Measurements from ENCODE around the gene CD274. TPM values are rescaled to one million over a fixed set of nuclear protein-coding genes. Genes with fewer than 3 reads are reported as not detected.

The CD274 gene
- total and polyA plus RNA-seq, 5 donors from 2014 or later = 0.72 to 7.0 (median 1.6) TPM

DNA sequence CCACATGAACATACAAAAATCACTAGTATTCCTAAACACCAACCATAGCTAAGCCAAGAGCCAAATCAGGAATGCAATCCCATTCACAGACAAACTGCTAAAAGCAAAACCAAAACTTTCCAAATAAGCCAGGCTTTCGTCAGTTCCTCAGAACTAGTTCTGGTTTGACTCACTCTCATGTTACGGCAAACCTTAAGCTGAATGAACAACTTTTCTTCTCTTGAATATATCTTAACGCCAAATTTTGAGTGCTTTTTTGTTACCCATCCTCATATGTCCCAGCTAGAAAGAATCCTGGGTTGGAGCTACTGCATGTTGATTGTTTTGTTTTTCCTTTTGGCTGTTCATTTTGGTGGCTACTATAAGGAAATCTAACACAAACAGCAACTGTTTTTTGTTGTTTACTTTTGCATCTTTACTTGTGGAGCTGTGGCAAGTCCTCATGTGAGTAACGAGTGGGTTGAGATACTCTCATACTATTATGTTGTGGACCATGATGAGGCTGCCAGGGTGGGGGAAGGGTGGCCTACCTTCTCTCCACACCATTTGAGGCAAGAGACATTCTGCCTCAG lies 60.1 kb downstream of the CD274 start, which contains the start of gene PDCD1LG2:
TSS of gene PDCD1LG2 (plus strand) at position 172 of the 572 bp plus-strand sequence. CDS start 12,016 bp downstream, outside the sequence.
- Histone ChIP-seq H3K27ac (ENCODE audit: insufficient read depth, low read length, poor library complexity, severe bottlenecking) (peak within 1 kb of the TSS; percentile 55), H3K36me3 (ENCODE audit: control insufficient read depth, insufficient read depth, low read length) (no peaks in the 10 kb centered on the region), H3K27me3 (ENCODE audit: control insufficient read depth, insufficient read depth, low read length) (no peaks in the 10 kb centered on the region), H3K4me1 (ENCODE audit: control insufficient read depth, insufficient read depth, low read length, poor library complexity, severe bottlenecking) (peaks cover 15% of the 10 kb centered on the region), H3K9me3 (ENCODE audit: control insufficient read depth in 2 of 2, low read length in 2 of 2) (no peaks in the 10 kb centered on the region), H3K4me3 (ENCODE audit: low read depth, low read length) (peak within 1 kb of the TSS; percentile 74)
- Mint-ChIP-seq H3K36me3 (peaks cover 3% of the 10 kb centered on the region), H3K4me1 (peaks cover 10 to 43% (median 31%) of the 10 kb centered on the region in 4 donors), H3K9me3 (peaks cover 0 to 1% (median 0%) of the 10 kb centered on the region in 7 donors), H3K27me3 (no peaks in the 10 kb centered on the region), H3K4me3 (peak within 1 kb of the TSS; percentile 27 to 86 (median 74)), H3K27ac (peak within 1 kb of the TSS; percentile 85 to 95 (median 91))
- peak in 2 of 3 donors; percentile 12 to 79 for DNase-seq
- peak; percentile 64 to 72 for ATAC-seq (ENCODE audit: low read depth in 2 of 2)

DNA sequence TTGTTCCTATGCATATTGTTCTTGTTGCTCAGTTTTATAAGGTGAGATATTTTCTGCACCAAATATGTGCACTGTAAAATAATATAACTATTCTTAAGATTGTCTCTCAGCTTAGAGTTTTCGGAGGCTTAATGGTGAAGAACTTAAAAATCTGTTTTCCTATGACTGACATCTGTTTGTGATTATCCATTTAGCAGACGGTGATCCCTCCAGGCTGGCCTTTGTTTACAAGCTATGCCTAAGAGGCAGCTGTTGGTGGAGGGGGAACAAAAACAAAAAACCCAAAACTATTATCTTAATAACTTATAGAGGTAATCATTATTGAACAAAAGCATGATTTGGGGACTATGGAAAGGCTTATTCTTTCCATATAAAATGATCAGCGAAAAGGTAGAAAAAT lies 60.6 kb downstream of the CD274 start:
- Mint-ChIP-seq H3K36me3 (peaks cover 3% of the 10 kb centered on the region), H3K27ac (peak overlapping the region in 2 of 3 donors; percentile 85 to 95), H3K4me1 (peaks cover 10 to 43% (median 31%) of the 10 kb centered on the region in 4 donors)

DNA sequence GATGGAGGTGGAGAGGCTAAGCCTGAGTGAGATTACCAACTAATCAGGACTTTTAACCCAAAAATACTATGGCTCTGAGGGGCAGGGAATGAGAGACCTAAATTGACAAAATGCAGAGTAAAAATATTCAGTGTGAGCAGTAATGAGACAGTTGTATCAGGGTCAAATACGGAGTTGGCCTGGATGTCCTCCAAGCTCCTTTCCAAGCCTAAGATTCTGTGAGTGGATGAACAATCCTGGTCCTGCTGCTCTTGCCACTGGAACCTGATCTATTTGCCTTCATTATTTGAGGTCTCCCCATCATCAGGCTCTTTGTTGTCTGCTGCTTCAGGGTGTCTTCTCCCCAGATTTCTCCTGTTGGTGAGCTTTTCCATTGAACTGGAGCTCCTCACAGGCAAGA lies 61.1 kb downstream of the CD274 start:
- H3K27me3 ChIP-seq (ENCODE audit: control insufficient read depth, insufficient read depth, low read length) = no peaks in the 10 kb centered on the region
- H3K4me1 ChIP-seq (ENCODE audit: control insufficient read depth, insufficient read depth, low read length, poor library complexity, severe bottlenecking) = peaks cover 15% of the 10 kb centered on the region
- H3K27ac Mint-ChIP-seq = peak overlapping the region in 2 of 3 donors; percentile 7 to 70
- H3K9me3 Mint-ChIP-seq = no peaks in the 10 kb centered on the region
- no peak overlapping the region for H3K27ac ChIP-seq (ENCODE audit: insufficient read depth, low read length, poor library complexity, severe bottlenecking)
- H3K9me3 ChIP-seq (ENCODE audit: control insufficient read depth in 2 of 2, low read length in 2 of 2) = no peaks in the 10 kb centered on the region
- H3K36me3 ChIP-seq (ENCODE audit: control insufficient read depth, insufficient read depth, low read length) = no peaks in the 10 kb centered on the region
- H3K36me3 Mint-ChIP-seq = peaks cover 3% of the 10 kb centered on the region
- peaks cover 10 to 43% (median 31%) of the 10 kb centered on the region in 4 donors for H3K4me1 Mint-ChIP-seq
- no peak for DNase-seq
- ATAC-seq (ENCODE audit: low read depth in 2 of 2) = no peak
- peak overlapping the region; percentile 74 for H3K4me3 ChIP-seq (ENCODE audit: low read depth, low read length)
- H3K27me3 Mint-ChIP-seq = no peaks in the 10 kb centered on the region
- peak overlapping the region; percentile 4 to 60 (median 36) for H3K4me3 Mint-ChIP-seq

More for the DNA sequence above, 60.6 kb downstream of the CD274 start:
- Histone ChIP-seq H3K9me3 (ENCODE audit: control insufficient read depth in 2 of 2, low read length in 2 of 2) (no peaks in the 10 kb centered on the region), H3K27ac (ENCODE audit: insufficient read depth, low read length, poor library complexity, severe bottlenecking) (peak overlapping the region; percentile 55), H3K4me1 (ENCODE audit: control insufficient read depth, insufficient read depth, low read length, poor library complexity, severe bottlenecking) (peaks cover 15% of the 10 kb centered on the region), H3K4me3 (ENCODE audit: low read depth, low read length) (peak overlapping the region; percentile 74), H3K36me3 (ENCODE audit: control insufficient read depth, insufficient read depth, low read length) (no peaks in the 10 kb centered on the region), H3K27me3 (ENCODE audit: control insufficient read depth, insufficient read depth, low read length) (no peaks in the 10 kb centered on the region)
- DNase-seq (no peak), ATAC-seq (ENCODE audit: low read depth in 2 of 2) (no peak)
- H3K9me3 Mint-ChIP-seq = peaks cover 0 to 1% (median 0%) of the 10 kb centered on the region in 7 donors
- H3K27me3 Mint-ChIP-seq = no peaks in the 10 kb centered on the region
- peak overlapping the region; percentile 27 to 86 (median 74) for H3K4me3 Mint-ChIP-seq

DNA sequence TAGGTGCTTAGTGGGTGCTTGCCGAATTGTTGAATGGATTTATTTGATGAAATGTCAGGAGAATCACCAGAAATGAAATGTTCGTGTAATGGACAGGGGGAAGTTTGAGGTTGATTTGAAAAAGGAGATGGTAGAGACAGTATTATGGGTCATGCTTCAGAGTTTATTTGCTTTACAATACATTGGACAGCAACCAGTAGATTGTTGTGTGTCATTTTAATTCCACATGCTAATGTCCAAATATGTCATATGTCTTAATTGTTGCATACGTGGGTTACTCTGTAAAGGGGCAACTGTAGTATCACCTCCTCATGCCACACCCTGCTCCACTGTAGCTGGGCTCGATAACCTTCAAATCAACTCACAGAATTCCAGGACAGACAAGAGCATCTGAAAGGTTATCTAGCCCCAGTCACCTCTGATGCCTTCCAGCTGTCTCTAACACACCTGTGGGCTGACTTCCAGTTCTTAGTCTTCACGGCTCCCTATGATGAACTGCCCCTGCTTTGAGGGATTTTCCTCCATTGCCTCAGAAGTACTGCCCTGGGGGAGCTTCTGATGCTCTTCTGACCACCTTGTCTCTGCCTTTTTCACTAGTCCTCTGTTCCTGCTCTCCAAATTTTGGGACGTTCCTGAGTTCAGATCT lies 61.7 kb downstream of the CD274 start:
- Mint-ChIP-seq H3K4me3 (peak overlapping the region; percentile 4 to 60 (median 36)), H3K4me1 (peaks cover 10 to 43% (median 31%) of the 10 kb centered on the region in 4 donors), H3K27ac (peak overlapping the region in 2 of 3 donors; percentile 7 to 27), H3K27me3 (no peaks in the 10 kb centered on the region), H3K9me3 (no peaks in the 10 kb centered on the region), H3K36me3 (peaks cover under 1% of the 10 kb centered on the region)
- no peak for DNase-seq
- H3K4me3 ChIP-seq (ENCODE audit: low read depth, low read length) = peak overlapping the region; percentile 74
- H3K4me1 ChIP-seq (ENCODE audit: control insufficient read depth, insufficient read depth, low read length, poor library complexity, severe bottlenecking) = peaks cover 15% of the 10 kb centered on the region
- no peaks in the 10 kb centered on the region for H3K27me3 ChIP-seq (ENCODE audit: control insufficient read depth, insufficient read depth, low read length)
- no peak for ATAC-seq (ENCODE audit: low read depth in 2 of 2)
- H3K36me3 ChIP-seq (ENCODE audit: control insufficient read depth, insufficient read depth, low read length) = no peaks in the 10 kb centered on the region
- H3K9me3 ChIP-seq (ENCODE audit: control insufficient read depth in 2 of 2, low read length in 2 of 2) = no peaks in the 10 kb centered on the region
- no peak overlapping the region for H3K27ac ChIP-seq (ENCODE audit: insufficient read depth, low read length, poor library complexity, severe bottlenecking)

DNA sequence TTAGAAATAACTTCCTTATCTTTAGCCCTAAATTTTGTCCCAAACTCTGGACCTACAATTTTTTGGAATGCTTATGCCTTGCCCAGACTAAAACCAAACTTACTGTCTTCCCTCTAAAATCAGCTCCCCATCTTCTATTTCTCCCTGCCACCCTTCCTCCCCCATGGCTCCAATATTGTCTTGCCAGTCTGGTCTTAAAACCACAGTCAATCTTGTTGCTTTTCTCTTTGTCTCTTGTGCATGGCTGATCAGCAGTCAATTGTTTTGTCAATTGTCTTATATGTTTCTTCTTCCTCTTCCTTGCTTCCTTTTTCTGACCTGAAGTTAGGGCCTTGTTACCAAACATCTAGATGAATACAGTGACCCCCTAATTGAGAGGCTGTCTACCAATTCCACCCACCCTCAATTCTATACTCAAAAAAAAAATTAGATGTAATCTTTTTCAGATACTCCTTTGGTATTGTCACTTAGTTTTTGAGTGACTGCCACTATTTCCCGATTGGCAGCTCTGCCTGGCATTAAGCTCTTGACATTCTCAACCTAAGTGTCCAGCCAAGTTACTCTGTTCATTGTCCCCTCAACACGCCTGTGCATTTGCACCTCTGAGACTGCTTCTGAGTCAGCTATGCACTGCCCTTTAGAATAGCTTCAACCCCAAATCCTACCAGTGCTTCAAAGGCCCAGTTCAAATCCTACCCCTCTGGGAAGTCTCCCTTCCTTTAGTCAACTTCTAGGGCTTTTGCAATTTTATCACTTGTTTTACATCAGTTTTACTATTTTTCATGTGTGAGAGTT lies 62.5 kb downstream of the CD274 start:
- Mint-ChIP-seq H3K27ac (peak overlapping the region; percentile 34 to 64 (median 63)), H3K4me1 (peaks cover 10 to 43% (median 32%) of the 10 kb centered on the region in 4 donors)

DNA sequence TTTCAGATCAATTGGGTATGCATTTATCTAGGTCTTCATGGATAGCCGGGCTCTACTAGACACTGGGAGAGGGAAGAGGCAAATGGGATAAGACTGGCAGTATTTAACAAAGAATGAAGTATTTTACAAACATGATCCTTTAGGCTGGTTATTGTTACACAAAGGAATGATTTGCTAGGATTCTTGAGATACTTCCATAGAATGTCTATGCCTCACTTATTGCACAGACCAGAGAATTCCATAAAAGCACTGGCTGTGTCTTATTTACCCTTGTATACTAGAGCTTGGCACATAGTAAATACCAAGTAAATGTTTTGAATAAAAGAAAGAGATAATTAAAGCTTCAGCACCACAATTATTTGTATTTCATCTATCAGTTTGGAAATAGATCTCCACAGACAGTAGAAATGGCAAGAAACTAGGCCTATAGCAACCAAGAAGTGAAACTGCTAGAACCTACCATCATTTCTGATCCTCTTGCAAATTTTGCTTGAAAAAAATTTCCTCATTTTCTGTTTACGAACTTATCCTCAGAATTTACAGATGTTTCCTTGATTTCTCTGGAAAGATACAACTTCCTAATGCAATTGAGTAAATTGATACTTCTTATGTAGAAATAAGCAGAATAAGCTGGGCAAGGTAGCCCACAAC lies 63.7 kb downstream of the CD274 start:
- H3K27ac Mint-ChIP-seq = no peak overlapping the region
- peaks cover 0 to 2% (median 0%) of the 10 kb centered on the region in 7 donors for H3K9me3 Mint-ChIP-seq
- H3K36me3 Mint-ChIP-seq = no peaks in the 10 kb centered on the region
- H3K4me3 Mint-ChIP-seq = no peak overlapping the region
- H3K36me3 ChIP-seq (ENCODE audit: control insufficient read depth, insufficient read depth, low read length) = no peaks in the 10 kb centered on the region
- peaks cover 15% of the 10 kb centered on the region for H3K4me1 ChIP-seq (ENCODE audit: control insufficient read depth, insufficient read depth, low read length, poor library complexity, severe bottlenecking)
- H3K27ac ChIP-seq (ENCODE audit: insufficient read depth, low read length, poor library complexity, severe bottlenecking) = no peak overlapping the region
- H3K4me3 ChIP-seq (ENCODE audit: low read depth, low read length) = no peak overlapping the region
- no peaks in the 10 kb centered on the region for H3K9me3 ChIP-seq (ENCODE audit: control insufficient read depth in 2 of 2, low read length in 2 of 2)
- DNase-seq (no peak), ATAC-seq (ENCODE audit: low read depth in 2 of 2) (no peak)
- H3K4me1 Mint-ChIP-seq = peaks cover 11 to 47% (median 36%) of the 10 kb centered on the region in 4 donors
- no peaks in the 10 kb centered on the region for H3K27me3 ChIP-seq (ENCODE audit: control insufficient read depth, insufficient read depth, low read length)
- no peaks in the 10 kb centered on the region for H3K27me3 Mint-ChIP-seq

More for the DNA sequence above, 62.5 kb downstream of the CD274 start:
- H3K27me3 Mint-ChIP-seq = no peaks in the 10 kb centered on the region
- peak overlapping the region in 2 of 4 donors; percentile 21 to 27 for H3K4me3 Mint-ChIP-seq
- H3K36me3 Mint-ChIP-seq = no peaks in the 10 kb centered on the region
- no peak overlapping the region for H3K4me3 ChIP-seq (ENCODE audit: low read depth, low read length)
- no peaks in the 10 kb centered on the region for H3K36me3 ChIP-seq (ENCODE audit: control insufficient read depth, insufficient read depth, low read length)
- no peaks in the 10 kb centered on the region for H3K27me3 ChIP-seq (ENCODE audit: control insufficient read depth, insufficient read depth, low read length)
- H3K9me3 ChIP-seq (ENCODE audit: control insufficient read depth in 2 of 2, low read length in 2 of 2) = no peaks in the 10 kb centered on the region
- ATAC-seq (ENCODE audit: low read depth in 2 of 2) = no peak
- no peak overlapping the region for H3K27ac ChIP-seq (ENCODE audit: insufficient read depth, low read length, poor library complexity, severe bottlenecking)
- DNase-seq = no peak
- H3K9me3 Mint-ChIP-seq = no peaks in the 10 kb centered on the region
- H3K4me1 ChIP-seq (ENCODE audit: control insufficient read depth, insufficient read depth, low read length, poor library complexity, severe bottlenecking) = peaks cover 15% of the 10 kb centered on the region

DNA sequence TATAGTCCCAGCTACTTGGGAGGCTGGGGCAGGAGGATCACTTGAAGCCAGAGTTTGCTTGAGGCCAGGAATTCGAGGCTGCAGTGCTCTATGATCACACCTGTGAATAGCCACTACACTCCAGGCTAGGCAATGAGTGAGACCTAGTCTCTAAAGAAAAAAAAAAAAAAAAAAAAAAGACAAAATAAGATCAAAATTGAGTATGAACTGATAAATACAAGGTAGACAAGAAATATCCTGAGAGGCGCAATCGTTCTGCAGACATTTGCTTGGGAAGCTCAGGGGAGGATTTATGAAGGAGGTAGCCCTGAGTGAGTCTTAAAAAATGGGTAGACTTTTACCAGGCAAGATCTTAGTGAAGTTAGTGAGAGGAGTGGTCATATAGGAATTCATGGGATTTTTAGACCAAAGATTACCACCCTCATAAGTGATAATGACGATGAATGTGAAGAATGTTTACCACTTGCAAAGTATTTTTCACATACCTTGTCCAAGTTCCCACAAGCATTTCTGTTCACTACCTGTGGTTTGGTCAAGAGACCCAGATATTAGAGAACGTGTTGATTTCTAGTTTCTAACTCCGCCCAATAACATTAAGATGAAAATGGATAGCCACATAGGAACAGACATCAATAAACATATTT lies 64.4 kb downstream of the CD274 start:
- Histone ChIP-seq H3K27ac (ENCODE audit: insufficient read depth, low read length, poor library complexity, severe bottlenecking) (no peak overlapping the region), H3K4me3 (ENCODE audit: low read depth, low read length) (no peak overlapping the region), H3K4me1 (ENCODE audit: control insufficient read depth, insufficient read depth, low read length, poor library complexity, severe bottlenecking) (peaks cover 15% of the 10 kb centered on the region), H3K27me3 (ENCODE audit: control insufficient read depth, insufficient read depth, low read length) (no peaks in the 10 kb centered on the region), H3K9me3 (ENCODE audit: control insufficient read depth in 2 of 2, low read length in 2 of 2) (no peaks in the 10 kb centered on the region), H3K36me3 (ENCODE audit: control insufficient read depth, insufficient read depth, low read length) (no peaks in the 10 kb centered on the region)
- Mint-ChIP-seq H3K27ac (no peak overlapping the region), H3K4me3 (no peak overlapping the region), H3K4me1 (peaks cover 11 to 42% (median 37%) of the 10 kb centered on the region in 4 donors), H3K27me3 (no peaks in the 10 kb centered on the region), H3K36me3 (no peaks in the 10 kb centered on the region), H3K9me3 (peaks cover 0 to 2% (median 0%) of the 10 kb centered on the region in 7 donors)
- DNase-seq (no peak), ATAC-seq (ENCODE audit: low read depth in 2 of 2) (no peak)
